Endothelial cell of umbilical vein (primary cell): Measurements from ENCODE around the gene ORAI3. TPM values are rescaled to one million over a fixed set of nuclear protein-coding genes. Genes with fewer than 3 reads are reported as not detected.

ENCODE experiments used
- BruUV-seq: library from RNA; stranded (reverse); fragments of 400-500 nt; replicated peaks from 2 replicates; lab custom pipeline; 2021; lab: Mats Ljungman, UMichigan
- CTCF ChIA-PET: fragments of 300-600, 350-600 bp; sonication (Branson Sonifier 250); formaldehyde crosslinking; loops from one replicate; lab custom pipeline; 2021; ENCODE audit warnings: antibody characterized with exemption, inconsistent platforms; lab: Charles Lee
- POLR2A ChIA-PET: fragments of 300-600, 350-600 bp; sonication (Branson Sonifier 250); formaldehyde crosslinking; loops from one replicate; lab custom pipeline; 2021; ENCODE audit warnings: antibody characterized with exemption, inconsistent platforms; lab: Charles Lee
- DNase-seq: peaks from one replicate; pipeline ENCODE4 v3.0.0-alpha.2; 2011; ENCODE audit warnings: low read depth, low spot score
- FAIRE-seq: peaks from 2 replicates; lab custom pipeline; 2011; peaks lifted over from hg19 to GRCh38; lab: Jason Lieb, UNC
- H2AFZ ChIP-seq: 2 replicates; pipeline ENCODE4 v1.6.0; 2012; ENCODE audit warnings: low read depth, low read length, control low read depth, inconsistent platforms
- H3K27ac ChIP-seq: 2 replicates; pipeline ENCODE4 v1.5.1; 2011; ENCODE audit warnings: low read depth, mild to moderate bottlenecking, control low read depth, low read length, moderate library complexity; ENCODE audit not compliant: insufficient read depth
- H3K27me3 ChIP-seq, 2 experiments: 2 replicates each; pipeline versions ENCODE4 v1.6.0 to v1.6.1; 2011; ENCODE audit warnings: low read length in 2 of 2, mixed read lengths in 1 of 2; ENCODE audit not compliant: control insufficient read depth in 2 of 2, insufficient read depth in 2 of 2
- H3K36me3 ChIP-seq, 2 experiments: 2 replicates in 1 of 2; 3 replicates in 1 of 2; pipeline ENCODE4 v1.5.1; 2011; ENCODE audit warnings: low read length in 2 of 2, mild to moderate bottlenecking in 1 of 2, moderate library complexity in 1 of 2; ENCODE audit not compliant: control insufficient read depth in 2 of 2, insufficient read depth in 2 of 2; ENCODE audit errors: extremely low read depth in 1 of 2
- H3K4me1 ChIP-seq: 3 replicates; pipeline ENCODE4 v1.5.1; 2011; ENCODE audit warnings: mild to moderate bottlenecking, low read length; ENCODE audit not compliant: control insufficient read depth, insufficient read depth; ENCODE audit errors: extremely low read depth
- H3K4me2 ChIP-seq: 2 replicates; pipeline ENCODE4 v1.6.1; 2011; ENCODE audit warnings: low read length, control low read depth, mixed read lengths; ENCODE audit not compliant: insufficient read depth
- H3K4me3 ChIP-seq, 3 experiments: fragments of 200-600 bp in 1 of 3; sonication (generic), shearing (Covaris generic) in 1 of 3; replicated peaks in 1 of 3; 2 replicates each; pipeline ENCODE4 v1.5.1; 2011 to 2016; ENCODE audit warnings: control low read depth in 3 of 3, low read length in 3 of 3, mild to moderate bottlenecking in 2 of 3, inconsistent platforms in 1 of 3, low read depth in 1 of 3, moderate library complexity in 1 of 3; ENCODE audit not compliant: insufficient read depth in 1 of 3
- H3K79me2 ChIP-seq: 2 replicates; pipeline ENCODE4 v1.6.0; 2012; ENCODE audit warnings: low read length, inconsistent platforms; ENCODE audit not compliant: control insufficient read depth, insufficient read depth
- H3K9ac ChIP-seq: replicated peaks from 2 replicates; pipeline ENCODE3; 2011; ENCODE audit warnings: low read length, control low read depth; ENCODE audit not compliant: insufficient read depth; ENCODE audit errors: extremely low read depth
- H3K9me1 ChIP-seq: replicated peaks from 3 replicates; pipeline ENCODE4 v1.6.0; 2011; ENCODE audit warnings: mild to moderate bottlenecking, low read length; ENCODE audit not compliant: control insufficient read depth, insufficient read depth; ENCODE audit errors: extremely low read depth
- H3K9me3 ChIP-seq: replicated peaks from 2 replicates; pipeline ENCODE4 v1.5.1; 2012; ENCODE audit warnings: low read length, inconsistent platforms; ENCODE audit not compliant: control insufficient read depth, insufficient read depth
- H4K20me1 ChIP-seq: replicated peaks from 2 replicates; pipeline ENCODE3; 2011; ENCODE audit warnings: mild to moderate bottlenecking, low read length; ENCODE audit not compliant: control insufficient read depth, insufficient read depth; ENCODE audit errors: extremely low read depth
- EZH2 ChIP-seq: IDR thresholded peaks from 2 replicates; pipeline ENCODE4 v1.6.1; 2012; ENCODE audit warnings: borderline replicate concordance, low read depth, mild to moderate bottlenecking, moderate library complexity, low read length, inconsistent platforms; ENCODE audit not compliant: severe bottlenecking
- FOS ChIP-seq: IDR thresholded peaks from 2 replicates; pipeline ENCODE4 v1.6.1; 2011; ENCODE audit warnings: mild to moderate bottlenecking, low read length, moderate library complexity, borderline replicate concordance; ENCODE audit not compliant: insufficient read depth
- GATA2 ChIP-seq: IDR thresholded peaks from 2 replicates; pipeline ENCODE4 v1.7.0; 2011; ENCODE audit warnings: low read depth, mild to moderate bottlenecking, moderate library complexity, mixed read lengths, low read length; ENCODE audit not compliant: insufficient read length, insufficient read depth
- MYC ChIP-seq: IDR thresholded peaks from one replicate; pipeline ENCODE4 v1.6.1; 2011; ENCODE audit warnings: mild to moderate bottlenecking, low read depth, low read length
- POLR2A ChIP-seq: IDR thresholded peaks from 2 replicates; pipeline ENCODE4 v1.6.1; 2012; ENCODE audit warnings: low read depth, mild to moderate bottlenecking, control low read depth, low read length
- POLR2AphosphoS5 ChIP-seq: IDR thresholded peaks from 2 replicates; pipeline ENCODE4 v1.6.1; 2012; ENCODE audit warnings: low read depth, mild to moderate bottlenecking, control low read depth, low read length, moderate library complexity; ENCODE audit not compliant: insufficient read depth
- dilution Hi-C: fragments of 300-500 bp; cut with MboI; formaldehyde crosslinking; loops from one replicate; pipeline ENCODE4 v1.15.0; 2019; ENCODE audit warnings: low sequenced_read_pairs; ENCODE audit not compliant: extremely low pct_ligation_motif_present
- intact Hi-C: fragments of 100-400 bp; cut with micrococcal nuclease; formaldehyde crosslinking; loops from one replicate; pipeline ENCODE4 v1.10.0; 2022
- polyA plus RNA-seq, 4 experiments: library from polyadenylated mRNA; depleted of rRNA in 3 of 4; stranded (reverse) in 3 of 4; unstranded in 1 of 4; fragments of >200 nt; gene quantifications; 2 replicates each; pipeline versions ENCODE4 v1.2.1 to v1.2.3, GENCODE V29; 2011 to 2012; ENCODE audit warnings: missing spikeins in 1 of 4
- total RNA-seq: library from RNA; stranded (reverse); gene quantifications from 2 replicates; pipeline ENCODE4 v1.2.3, GENCODE V29; 2021
- TF ChIP-seq, protein P1 (sequence below), 2 donors: IDR thresholded peaks; 1 replicate in 1 of 2; 2 replicates in 1 of 2; pipeline ENCODE4 v1.5.1; 2011; ENCODE audit warnings: low read length in 2 of 2, mild to moderate bottlenecking in 2 of 2, moderate library complexity in 2 of 2, control low read depth in 1 of 2, inconsistent platforms in 1 of 2, low read depth in 1 of 2; ENCODE audit not compliant: insufficient read depth in 1 of 2; ENCODE audit errors: extremely low read depth in 1 of 2
- TF ChIP-seq, protein P2 (sequence below): IDR thresholded peaks from 2 replicates; pipeline ENCODE4 v1.6.1; 2011; ENCODE audit not compliant: insufficient read depth, insufficient read length

The ORAI3 gene
- total and polyA plus RNA-seq, 2 donors (not counting 3 experiments of a cell fraction or from before 2014, with no cell fraction given) = 17.6 to 25.4 TPM

DNA sequence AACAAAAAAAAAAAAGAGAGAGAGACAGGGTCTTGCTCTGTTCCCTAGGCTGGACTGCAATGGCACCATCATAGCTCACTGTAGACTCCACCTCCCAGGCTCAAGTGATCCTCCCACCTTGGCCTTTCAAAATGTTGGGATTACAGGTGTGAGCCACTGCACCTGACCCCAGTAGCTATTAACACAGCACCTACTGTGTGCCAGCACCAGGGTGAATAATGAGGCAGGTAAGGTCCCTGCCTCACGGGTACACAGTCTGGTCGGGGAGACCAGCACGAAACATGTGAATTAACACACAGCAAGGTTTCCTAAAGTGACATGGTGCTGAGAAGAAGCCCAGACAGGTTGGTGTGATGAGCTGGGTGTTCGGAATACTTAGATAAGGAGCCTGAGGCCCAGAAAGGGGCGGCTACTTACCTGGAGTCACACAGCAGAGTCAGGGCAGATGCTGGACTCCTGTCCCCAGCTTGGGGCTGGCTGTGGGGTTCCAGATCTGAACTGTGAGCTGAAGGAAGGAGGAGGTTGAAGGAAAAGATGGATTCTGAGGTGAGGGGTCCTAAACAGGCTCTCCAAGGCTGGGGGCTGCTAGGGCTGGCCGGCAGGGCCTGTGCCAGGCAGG lies 36.0 kb upstream of the ORAI3 start:
- DNase-seq (no peak), FAIRE-seq (no peak)
- Histone ChIP-seq H4K20me1 (no peaks in the 10 kb centered on the region), H3K27ac (no peak overlapping the region), H3K36me3 (no peaks in the 10 kb centered on the region), H3K9ac (no peak overlapping the region), H3K9me3 (no peaks in the 10 kb centered on the region), H3K79me2 (no peaks in the 10 kb centered on the region), H3K4me1 (no peaks in the 10 kb centered on the region), H3K4me3 (no peak overlapping the region), H3K4me2 (no peak overlapping the region), H3K27me3 (no peaks in the 10 kb centered on the region), H3K9me1 (no peaks in the 10 kb centered on the region), H2AFZ (no peak overlapping the region)
- no TSS peak for BruUV-seq
- TF ChIP-seq FOS = no peak
- TF ChIP-seq GATA2 = no peak
- TF ChIP-seq POLR2AphosphoS5 = no peak
- TF ChIP-seq, protein P1, sequence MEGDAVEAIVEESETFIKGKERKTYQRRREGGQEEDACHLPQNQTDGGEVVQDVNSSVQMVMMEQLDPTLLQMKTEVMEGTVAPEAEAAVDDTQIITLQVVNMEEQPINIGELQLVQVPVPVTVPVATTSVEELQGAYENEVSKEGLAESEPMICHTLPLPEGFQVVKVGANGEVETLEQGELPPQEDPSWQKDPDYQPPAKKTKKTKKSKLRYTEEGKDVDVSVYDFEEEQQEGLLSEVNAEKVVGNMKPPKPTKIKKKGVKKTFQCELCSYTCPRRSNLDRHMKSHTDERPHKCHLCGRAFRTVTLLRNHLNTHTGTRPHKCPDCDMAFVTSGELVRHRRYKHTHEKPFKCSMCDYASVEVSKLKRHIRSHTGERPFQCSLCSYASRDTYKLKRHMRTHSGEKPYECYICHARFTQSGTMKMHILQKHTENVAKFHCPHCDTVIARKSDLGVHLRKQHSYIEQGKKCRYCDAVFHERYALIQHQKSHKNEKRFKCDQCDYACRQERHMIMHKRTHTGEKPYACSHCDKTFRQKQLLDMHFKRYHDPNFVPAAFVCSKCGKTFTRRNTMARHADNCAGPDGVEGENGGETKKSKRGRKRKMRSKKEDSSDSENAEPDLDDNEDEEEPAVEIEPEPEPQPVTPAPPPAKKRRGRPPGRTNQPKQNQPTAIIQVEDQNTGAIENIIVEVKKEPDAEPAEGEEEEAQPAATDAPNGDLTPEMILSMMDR (IDR thresholded peaks at IDR 0.05; ENCODE audit: extremely low read depth in 1 of 2, insufficient read depth in 1 of 2, low read depth in 1 of 2, low read length in 2 of 2) = no peak
- no peak for TF ChIP-seq MYC
- no peak for TF ChIP-seq POLR2A
- TF ChIP-seq, protein P2, sequence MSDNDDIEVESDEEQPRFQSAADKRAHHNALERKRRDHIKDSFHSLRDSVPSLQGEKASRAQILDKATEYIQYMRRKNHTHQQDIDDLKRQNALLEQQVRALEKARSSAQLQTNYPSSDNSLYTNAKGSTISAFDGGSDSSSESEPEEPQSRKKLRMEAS = no peak
- TF ChIP-seq EZH2 = no peak
- intact Hi-C loops = no loop called here
- dilution Hi-C loops = no loop called here
- ChIA-PET CTCF (no interaction called here), POLR2A (no interaction called here)
